HepG2 (cell line): ENCODE results near the gene ARHGAP20. TPM values are rescaled to one million over a fixed set of nuclear protein-coding genes. Genes with fewer than 3 reads are reported as not detected.

Source experiments
- ATAC-seq: fragments of 200-7000 bp; cut with Tn5 transposase; 3 replicates; pipeline ENCODE4 v1.9.1; 2020; ENCODE audit warnings: mild to moderate bottlenecking, moderate library complexity
- BruUV-seq: library from RNA; stranded (reverse); fragments of 400-500 nt; replicated peaks from 2 replicates; lab custom pipeline; 2021; lab: Mats Ljungman, UMichigan
- CTCF ChIA-PET: fragments of 300-600 bp; formaldehyde crosslinking; extraction: SDS; loops from one replicate; lab custom pipeline; 2021; ENCODE audit warnings: low total read pairs, inconsistent platforms, low intra/inter-chr PET ratio; lab: Yijun Ruan, JAX
- POLR2A ChIA-PET: fragments of 350-600 bp; sonication (Branson Sonifier 250); formaldehyde crosslinking; loops from one replicate; lab custom pipeline; 2020; ENCODE audit warnings: antibody characterized with exemption, inconsistent platforms; lab: Yijun Ruan, JAX
- DNase-seq: peaks from one replicate; pipeline ENCODE4 v3.0.0-alpha.2; 2015; ENCODE audit warnings: low spot score
- FAIRE-seq: peaks from 3 replicates; lab custom pipeline; 2011; peaks lifted over from hg19 to GRCh38; lab: Jason Lieb, UNC
- H2AFZ ChIP-seq: one replicate; pipeline ENCODE4 v1.6.1; 2011; ENCODE audit warnings: low read length, inconsistent platforms
- H3K27ac ChIP-seq: fragments of 300-600 bp; 3 replicates; pipeline ENCODE4 v1.8.0; 2011; ENCODE audit warnings: mixed run types, mild to moderate bottlenecking, mixed read lengths, low read length, inconsistent platforms; ENCODE audit not compliant: insufficient read depth; ENCODE audit errors: extremely low read length
- H3K27me3 ChIP-seq, 2 experiments: fragments of 200-600 bp in 1 of 2; 2 replicates in 1 of 2; 3 replicates in 1 of 2; pipeline versions ENCODE4 v1.6.0 to v1.8.0; 2011; ENCODE audit warnings: low read length in 2 of 2, mild to moderate bottlenecking in 2 of 2, moderate library complexity in 2 of 2, inconsistent platforms in 1 of 2; ENCODE audit not compliant: insufficient read depth in 2 of 2, control insufficient read depth in 1 of 2
- H3K36me3 ChIP-seq, 2 experiments: fragments of 200-600 bp in 1 of 2; replicated peaks in 1 of 2; 2 replicates in 1 of 2; 3 replicates in 1 of 2; pipeline versions ENCODE4 v1.5.1 to v1.8.0; 2011; ENCODE audit warnings: low read length in 2 of 2, inconsistent platforms in 1 of 2; ENCODE audit not compliant: insufficient read depth in 2 of 2, control insufficient read depth in 1 of 2
- H3K4me1 ChIP-seq: 2 replicates; pipeline ENCODE4 v1.5.1; 2012; ENCODE audit warnings: low read length, inconsistent platforms; ENCODE audit not compliant: insufficient read depth
- H3K4me2 ChIP-seq: 2 replicates; pipeline ENCODE4 v1.6.0; 2011; ENCODE audit warnings: low read depth, low read length, inconsistent platforms
- H3K4me3 ChIP-seq, 3 experiments: fragments of 200-600 bp in 1 of 3; sonication (generic), shearing (Covaris generic) in 1 of 3; replicated peaks in 1 of 3; 2 replicates each; pipeline ENCODE4 v1.5.1; 2011 to 2016; ENCODE audit warnings: low read length in 3 of 3, inconsistent platforms in 2 of 3, low read depth in 2 of 3, mild to moderate bottlenecking in 2 of 3, control low read depth in 1 of 3, mixed read lengths in 1 of 3; ENCODE audit not compliant: insufficient read depth in 1 of 3
- H3K79me2 ChIP-seq: one replicate; pipeline ENCODE4 v1.6.1; 2011; ENCODE audit warnings: low read length, inconsistent platforms; ENCODE audit not compliant: insufficient read depth
- H3K9ac ChIP-seq: 2 replicates; pipeline ENCODE4 v1.6.0; 2011; ENCODE audit warnings: mild to moderate bottlenecking, low read depth, low read length, inconsistent platforms; ENCODE audit not compliant: insufficient read depth
- H3K9me3 ChIP-seq: 2 replicates; pipeline ENCODE4 v1.5.1; 2012; ENCODE audit warnings: mild to moderate bottlenecking, low read length
- H4K20me1 ChIP-seq: 2 replicates; pipeline ENCODE4 v1.6.0; 2011; ENCODE audit warnings: inconsistent platforms, mild to moderate bottlenecking, low read length, moderate library complexity; ENCODE audit not compliant: insufficient read depth
- CHCHD3 ChIP-seq: sonication (generic); formaldehyde crosslinking; IDR thresholded peaks from 2 replicates; pipeline ENCODE4 v1.8.0; 2022; ENCODE audit warnings: mild to moderate bottlenecking, missing genetic modification reagents, moderate library complexity
- DNMT3B ChIP-seq: conservative IDR thresholded peaks from 2 replicates; pipeline ENCODE4 v1.6.1; 2016; ENCODE audit warnings: missing biosample characterization, control low read depth
- FOXM1 ChIP-seq: sonication (generic); formaldehyde crosslinking; IDR thresholded peaks from 2 replicates; pipeline ENCODE4 v1.5.0; 2020; ENCODE audit warnings: missing genetic modification reagents
- HHEX ChIP-seq: IDR thresholded peaks from 2 replicates; pipeline ENCODE4 v1.6.1; 2016; ENCODE audit warnings: control low read depth
- KDM5A ChIP-seq: fragments of 200-600 bp; sonication (generic); IDR thresholded peaks from 2 replicates; pipeline ENCODE4 v1.7.0; 2018; ENCODE audit warnings: antibody characterized with exemption, mild to moderate bottlenecking, low read length, borderline replicate concordance
- KDM6A ChIP-seq: IDR thresholded peaks from 2 replicates; pipeline ENCODE4 v1.6.1; 2016; ENCODE audit warnings: low read depth
- MAFK ChIP-seq, 2 experiments: IDR thresholded peaks in 1 of 2; conservative IDR thresholded peaks in 1 of 2; 2 replicates each; pipeline ENCODE4 v1.6.1; 2011; ENCODE audit warnings: improper control_type of control experiment in 2 of 2, low read length in 2 of 2
- MEF2D ChIP-seq: sonication (generic); formaldehyde crosslinking; IDR thresholded peaks from 2 replicates; pipeline ENCODE4 v1.5.1; 2020; ENCODE audit warnings: mild to moderate bottlenecking, missing genetic modification reagents
- MTA3 ChIP-seq: sonication (generic); formaldehyde crosslinking; IDR thresholded peaks from 2 replicates; pipeline ENCODE4 v1.4.0; 2020; ENCODE audit warnings: missing genetic modification reagents
- RBFOX2 ChIP-seq: fragments of 200-400 bp; formaldehyde crosslinking; IDR thresholded peaks from 2 replicates; pipeline ENCODE4 v1.6.1; 2017; ENCODE audit warnings: low read depth, mild to moderate bottlenecking, low read length
- SPEN ChIP-seq: sonication (generic); formaldehyde crosslinking; IDR thresholded peaks from 2 replicates; pipeline ENCODE4 v1.5.1; 2020; ENCODE audit warnings: low read depth, mild to moderate bottlenecking, missing genetic modification reagents
- SRSF4 ChIP-seq: fragments of 200-400 bp; formaldehyde crosslinking; IDR thresholded peaks from one replicate; pipeline ENCODE4 v1.6.1; 2018; ENCODE audit warnings: mild to moderate bottlenecking, low read depth, low read length, moderate library complexity; ENCODE audit not compliant: poor library complexity, severe bottlenecking
- TCF7L2 ChIP-seq: IDR thresholded peaks from 2 replicates; pipeline ENCODE4 v1.6.1; 2011; ENCODE audit warnings: mild to moderate bottlenecking, low read depth, low read length, moderate library complexity
- ZNF230 ChIP-seq: sonication (generic); formaldehyde crosslinking; IDR thresholded peaks from 2 replicates; pipeline ENCODE4 v1.4.0; 2020; ENCODE audit warnings: mild to moderate bottlenecking, missing genetic modification reagents
- ZNF256 ChIP-seq: sonication (generic); formaldehyde crosslinking; conservative IDR thresholded peaks from 2 replicates; pipeline ENCODE4 v1.4.0; 2020; ENCODE audit warnings: missing genetic modification reagents
- ZNF552 ChIP-seq: sonication (generic); formaldehyde crosslinking; IDR thresholded peaks from 2 replicates; pipeline ENCODE4 v1.9.0; 2022; ENCODE audit warnings: missing genetic modification reagents, mild to moderate bottlenecking, borderline replicate concordance
- ZNF605 ChIP-seq: sonication (generic); formaldehyde crosslinking; IDR thresholded peaks from 2 replicates; pipeline ENCODE4 v1.8.0; 2022; ENCODE audit warnings: mild to moderate bottlenecking, missing genetic modification reagents
- ZNF75D ChIP-seq: sonication (generic); formaldehyde crosslinking; IDR thresholded peaks from 2 replicates; pipeline ENCODE4 v1.8.1; 2023; ENCODE audit warnings: missing genetic modification reagents, mild to moderate bottlenecking, borderline replicate concordance
- ZNF816 ChIP-seq: sonication (generic); formaldehyde crosslinking; IDR thresholded peaks from 2 replicates; pipeline ENCODE4 v1.8.0; 2022; ENCODE audit warnings: missing genetic modification reagents, mild to moderate bottlenecking, borderline replicate concordance
- ZNF891 ChIP-seq: sonication (generic); formaldehyde crosslinking; IDR thresholded peaks from 2 replicates; pipeline ENCODE4 v1.5.0; 2020; ENCODE audit warnings: mild to moderate bottlenecking, missing genetic modification reagents
- WGBS: methylation state at CpG from one replicate; pipeline ENCODE4 v1.1.6; 2017; ENCODE audit warnings: low lambda C conversion rate; 5-methylcytosine and 5-hydroxymethylcytosine counted together
- in situ Hi-C: cut with HindIII; loops from 2 replicates; pipeline ENCODE4 v1.10.0; 2017; ENCODE audit warnings: low pct_unique_long_range_greater_than_20kb; ENCODE audit not compliant: extremely low pct_ligation_motif_present
- intact Hi-C: fragments of 100-400 bp; cut with micrococcal nuclease; formaldehyde crosslinking; loops from one replicate; pipeline ENCODE4 v1.10.0; 2022; ENCODE audit not compliant: unreplicated experiment
- polyA plus RNA-seq, 8 experiments: library from polyadenylated mRNA; depleted of rRNA in 3 of 8; stranded (reverse) in 7 of 8; unstranded in 1 of 8; fragments of >200 nt; fragmentation: Illumina TruSeq in 4 of 8; extraction: Trizol in 4 of 8; gene quantifications; 2 replicates each; pipeline versions ENCODE4 v1.2.1 to v1.2.3, GENCODE V29; 2011 to 2016; ENCODE audit warnings: low read depth in 4 of 8, missing spikeins in 1 of 8, mixed read lengths in 1 of 8; ENCODE audit not compliant: insufficient read depth in 1 of 8
- total RNA-seq, 5 experiments: library from RNA; depleted of rRNA; stranded (reverse); fragments of >200 nt; fragmentation: Illumina TruSeq; extraction: Trizol; gene quantifications; 2 replicates each; pipeline ENCODE4 v1.2.3, GENCODE V29; 2016; ENCODE audit warnings: low read depth in 1 of 5

The ARHGAP20 gene
- total and polyA plus RNA-seq, 2 of the 13 experiments (the other 11 are each of a cell fraction or from before 2014, with no cell fraction given), result not detected

GRCh38 chr11:110629594-110629993 is 82.6 kb downstream of the ARHGAP20 start:
- POLR2A ChIA-PET, result no interaction called here
- WGBS, result 3% methylated on average over 4 of the region's 4 CpGs

GRCh38 chr11:110621826-110622225 is 90.4 kb downstream of the ARHGAP20 start:
- no peaks in the 10 kb centered on the region for H4K20me1 ChIP-seq
- H3K27me3 ChIP-seq, result no peaks in the 10 kb centered on the region
- H3K9ac ChIP-seq, result no peak overlapping the region
- intact Hi-C loops (no loop called here), in situ Hi-C loops (no loop called here)
- H2AFZ ChIP-seq, result no peak overlapping the region
- H3K79me2 ChIP-seq, result no peaks in the 10 kb centered on the region
- no peak for ATAC-seq
- no peaks in the 10 kb centered on the region for H3K4me1 ChIP-seq
- WGBS, result 0% methylated on average over 2 of the region's 2 CpGs
- H3K4me3 ChIP-seq, result no peak overlapping the region
- TF ChIP-seq ZNF256 (no peak), ZNF552 (CRISPR knock-in tag) (no peak), TCF7L2 (no peak), MTA3 (CRISPR knock-in tag) (no peak), SPEN (no peak), ZNF230 (CRISPR knock-in tag) (no peak), ZNF891 (CRISPR knock-in tag) (no peak)
- TF ChIP-seq, all 625 proteins: peak for 0
- H3K9me3 ChIP-seq, result no peaks in the 10 kb centered on the region
- DNase-seq, result no peak
- FAIRE-seq, result no peak
- H3K36me3 ChIP-seq, result no peaks in the 10 kb centered on the region
- no peak overlapping the region for H3K4me2 ChIP-seq
- BruUV-seq, result no TSS peak
- ChIA-PET CTCF (no interaction called here), POLR2A (no interaction called here)
- H3K27ac ChIP-seq, result no peak overlapping the region

More at GRCh38 chr11:110629594-110629993, 82.6 kb downstream of the ARHGAP20 start:
- intact Hi-C loops (no loop called here), in situ Hi-C loops (no loop called here)
- Histone ChIP-seq H3K9me3 (no peaks in the 10 kb centered on the region), H3K4me3 (no peak overlapping the region), H3K4me1 (no peaks in the 10 kb centered on the region), H3K4me2 (no peak overlapping the region), H3K27ac (no peak overlapping the region), H2AFZ (no peak overlapping the region), H3K27me3 (no peaks in the 10 kb centered on the region; a peak in 1 of 5 replicates), H3K79me2 (no peaks in the 10 kb centered on the region), H3K9ac (no peak overlapping the region), H3K36me3 (no peaks in the 10 kb centered on the region), H4K20me1 (no peaks in the 10 kb centered on the region)
- DNase-seq, result no peak
- no peak for ATAC-seq
- TF ChIP-seq MEF2D (CRISPR knock-in tag) (no peak), KDM5A (no peak), ZNF75D (no peak), KDM6A (no peak), HHEX (CRISPR knock-in tag) (no peak), SPEN (no peak), CHCHD3 (CRISPR knock-in tag) (no peak), DNMT3B (CRISPR knock-in tag) (no peak), FOXM1 (CRISPR knock-in tag) (no peak), ZNF816 (no peak), ZNF605 (CRISPR knock-in tag) (no peak), MAFK (conservative IDR thresholded peaks at IDR 0.05 in 1 of 2, IDR thresholded peaks at IDR 0.05 in 1 of 2; ENCODE audit: low read length in 2 of 2) (no peak), SRSF4 (no peak), RBFOX2 (no peak)
- CTCF ChIA-PET, result no interaction called here
- no peak for FAIRE-seq
- BruUV-seq, result no TSS peak
